Neural cell (in vitro differentiated cells): ENCODE data around the gene DYNLRB1. TPM values are rescaled to one million over a fixed set of nuclear protein-coding genes. Genes with fewer than 3 reads are reported as not detected.
"Not testable (repeated sequence)": the region's sequence is repeated elsewhere in the genome, so short reads cannot be mapped to it uniquely, and the experiment has no call there.

Experiments
- H2AFZ ChIP-seq: fragments of 200-600, 300-800 bp; sonication (generic), shearing (Covaris generic); 2 replicates; pipeline ENCODE4 v1.6.0; 2014; ENCODE audit warnings: low read depth, mild to moderate bottlenecking, antibody characterized with exemption, low read length, moderate library complexity
- H3F3A ChIP-seq: fragments of 200-600 bp; shearing (Covaris generic); 2 replicates; pipeline ENCODE4 v1.6.1; 2016; ENCODE audit warnings: mild to moderate bottlenecking, moderate library complexity, mixed read lengths, antibody characterized with exemption, low read length; ENCODE audit not compliant: insufficient read depth, poor library complexity, severe bottlenecking
- H3K27ac ChIP-seq: fragments of 200-600, 300-800 bp; sonication (generic), shearing (Covaris generic); 2 replicates; pipeline ENCODE4 v1.5.1; 2014; ENCODE audit warnings: mild to moderate bottlenecking, low read length, moderate library complexity
- H3K27me3 ChIP-seq: fragments of 300-800, 200-600 bp; sonication (generic), shearing (Covaris generic); 2 replicates; pipeline ENCODE4 v1.6.0; 2014; ENCODE audit warnings: mild to moderate bottlenecking, low read depth, low read length, moderate library complexity; ENCODE audit not compliant: insufficient read depth
- H3K36me3 ChIP-seq: fragments of 300-800, 200-600 bp; sonication (generic), shearing (Covaris generic); 2 replicates; pipeline ENCODE4 v1.5.1; 2014; ENCODE audit warnings: mild to moderate bottlenecking, antibody characterized with exemption, low read length, moderate library complexity; ENCODE audit not compliant: insufficient read depth
- H3K4me2 ChIP-seq: fragments of 300-800, 200-600 bp; sonication (generic), shearing (Covaris generic); 2 replicates; pipeline ENCODE4 v1.6.0; 2014; ENCODE audit warnings: mild to moderate bottlenecking, low read length
- H3K4me3 ChIP-seq: fragments of 300-800, 200-600 bp; sonication (generic), shearing (Covaris generic); 2 replicates; pipeline ENCODE4 v1.5.1; 2014; ENCODE audit warnings: mild to moderate bottlenecking, low read length, moderate library complexity
- H3K79me2 ChIP-seq: fragments of 200-600 bp; shearing (Covaris generic); replicated peaks from 2 replicates; pipeline ENCODE4 v1.6.0; 2014; ENCODE audit warnings: mild to moderate bottlenecking, low read length, moderate library complexity; ENCODE audit not compliant: insufficient read depth
- H3K9ac ChIP-seq: fragments of 300-800, 200-600 bp; sonication (generic), shearing (Covaris generic); 2 replicates; pipeline ENCODE4 v1.6.1; 2016; ENCODE audit warnings: mild to moderate bottlenecking, low read length, mixed read lengths
- H3K9me2 ChIP-seq: fragments of 200-600 bp; shearing (Covaris generic); 2 replicates; pipeline ENCODE4 v1.6.1; 2016; ENCODE audit warnings: mild to moderate bottlenecking, low read length, mixed read lengths; ENCODE audit not compliant: insufficient read depth
- H3K9me3 ChIP-seq: fragments of 200-600, 300-800 bp; sonication (generic), shearing (Covaris generic); 2 replicates; pipeline ENCODE4 v1.6.1; 2016; ENCODE audit warnings: mild to moderate bottlenecking, mixed run types, low read length, moderate library complexity, mixed read lengths
- H4K20me1 ChIP-seq: fragments of 200-600 bp; shearing (Covaris generic); 2 replicates; pipeline ENCODE4 v1.6.1; 2016; ENCODE audit warnings: mild to moderate bottlenecking, mixed run types; ENCODE audit not compliant: insufficient read depth
- EP300 ChIP-seq: fragments of 450-650 bp; conservative IDR thresholded peaks from 2 replicates; pipeline ENCODE4 v1.6.1; 2014; ENCODE audit warnings: antibody characterized with exemption, mild to moderate bottlenecking, moderate library complexity; ENCODE audit not compliant: poor library complexity, severe bottlenecking
- EZH2 ChIP-seq: fragments of 200-600, 300-800 bp; shearing (Covaris generic), sonication (generic); IDR thresholded peaks from 2 replicates; pipeline ENCODE4 v1.6.1; 2014; ENCODE audit warnings: antibody characterized with exemption, low read length, borderline replicate concordance, mild to moderate bottlenecking; ENCODE audit not compliant: insufficient read depth, poor library complexity, severe bottlenecking
- MXI1 ChIP-seq: fragments of 450-650 bp; conservative IDR thresholded peaks from 2 replicates; pipeline ENCODE4 v1.6.1; 2014; ENCODE audit warnings: antibody characterized with exemption, mild to moderate bottlenecking; ENCODE audit not compliant: poor library complexity, severe bottlenecking
- POLR2AphosphoS5 ChIP-seq: IDR thresholded peaks from 2 replicates; pipeline ENCODE4 v1.6.1; 2012
- RAD21 ChIP-seq: fragments of 450-650 bp; conservative IDR thresholded peaks from 2 replicates; pipeline ENCODE4 v1.6.1; 2014; ENCODE audit warnings: antibody characterized with exemption, mild to moderate bottlenecking, moderate library complexity
- SMC3 ChIP-seq: fragments of 450-650 bp; conservative IDR thresholded peaks from 2 replicates; pipeline ENCODE4 v1.6.1; 2014; ENCODE audit warnings: antibody characterized with exemption, mild to moderate bottlenecking, moderate library complexity; ENCODE audit not compliant: poor library complexity
- TAF1 ChIP-seq: IDR thresholded peaks from 2 replicates; pipeline ENCODE4 v1.6.1; 2012; ENCODE audit warnings: low read depth
- polyA plus RNA-seq: library from polyadenylated mRNA; depleted of rRNA; stranded (reverse); fragments of >200 nt; gene quantifications from 2 replicates; pipeline ENCODE4 v1.2.3, GENCODE V29; 2014
- TF ChIP-seq, protein P1 (sequence below): IDR thresholded peaks from 2 replicates; pipeline ENCODE4 v1.6.1; 2012; ENCODE audit warnings: borderline replicate concordance
- TF ChIP-seq, protein P2 (sequence below): fragments of 450-650 bp; IDR thresholded peaks from 2 replicates; pipeline ENCODE4 v1.5.1; 2014; ENCODE audit warnings: antibody characterized with exemption, mild to moderate bottlenecking, moderate library complexity; ENCODE audit not compliant: poor library complexity, severe bottlenecking

DYNLRB1 gene
- polyA plus RNA-seq, 1 donor from 2014 or later: 103 TPM

DNA sequence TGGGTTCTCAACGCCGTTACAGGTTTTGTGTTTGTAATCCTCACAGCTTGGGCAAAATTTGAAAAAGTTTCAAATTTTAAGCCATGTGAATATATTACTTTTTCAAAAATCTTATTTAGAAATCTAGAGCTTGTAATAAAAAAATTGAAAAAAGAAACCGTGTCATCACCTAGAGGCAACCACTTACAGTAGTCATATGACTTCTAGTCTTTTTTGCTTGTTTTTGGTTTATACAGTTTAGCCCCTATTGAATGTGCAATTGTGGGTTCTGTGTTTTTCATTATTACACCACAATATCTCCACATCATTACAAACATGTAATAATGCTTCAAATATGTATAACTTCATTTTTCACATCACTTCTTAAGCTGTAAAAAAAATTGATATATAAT lies 888 bp downstream of the DYNLRB1 start:
- peak overlapping the region; percentile 63 for H2AFZ ChIP-seq
- peak overlapping the region; percentile 86 for H3K4me3 ChIP-seq
- H3K27ac ChIP-seq: peak overlapping the region; percentile 85
- H3K9me3 ChIP-seq: no peaks in the 10 kb centered on the region
- no peaks in the 10 kb centered on the region for H3K27me3 ChIP-seq
- H3K36me3 ChIP-seq: no peaks in the 10 kb centered on the region
- peak overlapping the region; percentile 76 for H3K4me2 ChIP-seq
- peaks cover 3% of the 10 kb centered on the region for H3F3A ChIP-seq
- H4K20me1 ChIP-seq: no peaks in the 10 kb centered on the region
- H3K9me2 ChIP-seq: no peaks in the 10 kb centered on the region
- TF ChIP-seq MXI1 (no peak), TAF1 (no peak), RAD21 (no peak), SMC3 (no peak), EZH2 (no peak), EP300 (no peak), POLR2AphosphoS5 (no peak)
- TF ChIP-seq, protein P1, sequence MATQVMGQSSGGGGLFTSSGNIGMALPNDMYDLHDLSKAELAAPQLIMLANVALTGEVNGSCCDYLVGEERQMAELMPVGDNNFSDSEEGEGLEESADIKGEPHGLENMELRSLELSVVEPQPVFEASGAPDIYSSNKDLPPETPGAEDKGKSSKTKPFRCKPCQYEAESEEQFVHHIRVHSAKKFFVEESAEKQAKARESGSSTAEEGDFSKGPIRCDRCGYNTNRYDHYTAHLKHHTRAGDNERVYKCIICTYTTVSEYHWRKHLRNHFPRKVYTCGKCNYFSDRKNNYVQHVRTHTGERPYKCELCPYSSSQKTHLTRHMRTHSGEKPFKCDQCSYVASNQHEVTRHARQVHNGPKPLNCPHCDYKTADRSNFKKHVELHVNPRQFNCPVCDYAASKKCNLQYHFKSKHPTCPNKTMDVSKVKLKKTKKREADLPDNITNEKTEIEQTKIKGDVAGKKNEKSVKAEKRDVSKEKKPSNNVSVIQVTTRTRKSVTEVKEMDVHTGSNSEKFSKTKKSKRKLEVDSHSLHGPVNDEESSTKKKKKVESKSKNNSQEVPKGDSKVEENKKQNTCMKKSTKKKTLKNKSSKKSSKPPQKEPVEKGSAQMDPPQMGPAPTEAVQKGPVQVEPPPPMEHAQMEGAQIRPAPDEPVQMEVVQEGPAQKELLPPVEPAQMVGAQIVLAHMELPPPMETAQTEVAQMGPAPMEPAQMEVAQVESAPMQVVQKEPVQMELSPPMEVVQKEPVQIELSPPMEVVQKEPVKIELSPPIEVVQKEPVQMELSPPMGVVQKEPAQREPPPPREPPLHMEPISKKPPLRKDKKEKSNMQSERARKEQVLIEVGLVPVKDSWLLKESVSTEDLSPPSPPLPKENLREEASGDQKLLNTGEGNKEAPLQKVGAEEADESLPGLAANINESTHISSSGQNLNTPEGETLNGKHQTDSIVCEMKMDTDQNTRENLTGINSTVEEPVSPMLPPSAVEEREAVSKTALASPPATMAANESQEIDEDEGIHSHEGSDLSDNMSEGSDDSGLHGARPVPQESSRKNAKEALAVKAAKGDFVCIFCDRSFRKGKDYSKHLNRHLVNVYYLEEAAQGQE: no peak
- TF ChIP-seq, protein P2, sequence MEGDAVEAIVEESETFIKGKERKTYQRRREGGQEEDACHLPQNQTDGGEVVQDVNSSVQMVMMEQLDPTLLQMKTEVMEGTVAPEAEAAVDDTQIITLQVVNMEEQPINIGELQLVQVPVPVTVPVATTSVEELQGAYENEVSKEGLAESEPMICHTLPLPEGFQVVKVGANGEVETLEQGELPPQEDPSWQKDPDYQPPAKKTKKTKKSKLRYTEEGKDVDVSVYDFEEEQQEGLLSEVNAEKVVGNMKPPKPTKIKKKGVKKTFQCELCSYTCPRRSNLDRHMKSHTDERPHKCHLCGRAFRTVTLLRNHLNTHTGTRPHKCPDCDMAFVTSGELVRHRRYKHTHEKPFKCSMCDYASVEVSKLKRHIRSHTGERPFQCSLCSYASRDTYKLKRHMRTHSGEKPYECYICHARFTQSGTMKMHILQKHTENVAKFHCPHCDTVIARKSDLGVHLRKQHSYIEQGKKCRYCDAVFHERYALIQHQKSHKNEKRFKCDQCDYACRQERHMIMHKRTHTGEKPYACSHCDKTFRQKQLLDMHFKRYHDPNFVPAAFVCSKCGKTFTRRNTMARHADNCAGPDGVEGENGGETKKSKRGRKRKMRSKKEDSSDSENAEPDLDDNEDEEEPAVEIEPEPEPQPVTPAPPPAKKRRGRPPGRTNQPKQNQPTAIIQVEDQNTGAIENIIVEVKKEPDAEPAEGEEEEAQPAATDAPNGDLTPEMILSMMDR: no peak
- peak overlapping the region; percentile 85 for H3K9ac ChIP-seq
- peaks cover 43% of the 10 kb centered on the region for H3K79me2 ChIP-seq

DNA sequence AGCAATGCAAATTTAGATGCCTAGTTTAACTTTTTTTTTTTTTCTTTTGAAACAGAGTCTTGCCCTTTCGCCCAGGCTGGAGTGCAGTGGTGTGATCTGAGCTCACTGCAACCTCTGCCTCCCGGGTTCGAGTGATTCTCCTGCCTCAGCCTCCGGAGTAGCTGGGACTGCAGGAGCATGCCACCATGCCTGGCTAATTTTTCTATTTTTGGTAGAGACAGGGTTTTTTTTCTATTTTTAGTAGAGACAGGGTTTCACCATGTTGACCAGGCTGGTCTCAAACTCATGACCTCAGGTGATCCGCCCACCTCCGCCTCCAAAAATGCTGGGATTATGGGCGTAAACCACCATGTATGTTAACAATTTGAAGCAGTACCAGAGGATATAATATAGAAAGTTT lies 2.6 kb downstream of the DYNLRB1 start:
- not testable (repeated sequence) for H3F3A ChIP-seq, H3K9ac ChIP-seq, H3K27ac ChIP-seq, H4K20me1 ChIP-seq, H3K27me3 ChIP-seq, H3K4me2 ChIP-seq, H3K36me3 ChIP-seq, H3K9me2 ChIP-seq, H2AFZ ChIP-seq, H3K9me3 ChIP-seq, H3K4me3 ChIP-seq
- peaks cover 47% of the 10 kb centered on the region for H3K79me2 ChIP-seq

DNA sequence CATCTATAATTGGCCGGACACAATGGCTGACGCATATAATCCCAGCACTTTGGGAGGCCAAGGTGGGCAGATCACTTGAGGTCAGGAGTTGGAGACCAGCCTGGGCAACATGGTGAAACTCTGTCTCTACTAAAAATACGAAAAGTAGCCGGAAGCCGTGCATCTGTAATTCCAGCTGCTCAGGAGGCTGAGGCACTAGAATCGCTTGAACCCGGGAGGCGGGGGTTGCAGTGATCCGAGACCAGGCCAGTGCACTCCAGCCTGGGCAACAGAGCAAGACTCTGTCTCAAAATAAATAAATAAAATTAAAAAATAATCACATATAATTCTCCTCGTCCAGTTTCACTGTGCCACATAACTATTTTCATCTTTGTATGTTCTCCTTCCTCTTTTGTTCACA lies 3.6 kb downstream of the DYNLRB1 start:
- not testable (repeated sequence) for H3K4me3 ChIP-seq, H3K4me2 ChIP-seq, H3K9me3 ChIP-seq, H3K27me3 ChIP-seq, H3K36me3 ChIP-seq, H3K27ac ChIP-seq, H3F3A ChIP-seq, H4K20me1 ChIP-seq, H3K9ac ChIP-seq, H3K9me2 ChIP-seq, H2AFZ ChIP-seq
- H3K79me2 ChIP-seq: peaks cover 53% of the 10 kb centered on the region
